ENCODE measurements around the gene FOXJ1.

The FOXJ1 gene

DNA sequence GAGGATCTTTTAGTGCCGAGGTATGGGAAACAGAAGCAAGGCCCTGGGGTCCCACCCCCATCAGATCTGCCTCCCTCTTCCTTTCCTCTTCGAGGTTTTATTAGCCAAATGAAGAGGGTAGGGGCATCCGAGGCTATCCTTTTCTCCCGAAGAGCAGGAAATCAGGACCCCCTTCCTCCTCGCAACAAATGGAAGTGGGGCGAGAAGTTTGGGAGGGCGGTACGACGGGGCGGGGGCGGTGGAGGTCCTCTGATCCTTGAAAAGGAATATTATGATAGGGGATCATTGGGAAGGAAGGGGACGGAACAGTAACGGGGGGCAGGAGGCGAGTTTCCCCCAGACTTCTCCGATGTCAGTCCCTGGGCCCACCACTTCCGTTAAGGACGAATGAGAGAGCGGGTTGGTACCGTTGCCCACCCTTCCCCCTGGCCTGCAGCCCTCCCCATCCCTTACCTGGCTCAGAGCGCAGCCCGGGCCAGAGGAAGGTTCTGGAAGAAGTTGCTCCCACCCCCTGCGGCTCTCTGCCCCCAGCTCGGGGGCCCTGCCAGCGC, 309 bp downstream of the FOXJ1 start:
- no peak for DNase-seq (ENCODE audit: low read depth, low spot score)
- H3K4me3 ChIP-seq (ENCODE audit: low read length) = peak overlapping the region; percentile 29; the same call in 1 of the 2 replicates
- peaks cover 32% of the 10 kb centered on the region for H3K27me3 ChIP-seq (ENCODE audit: control insufficient read depth, insufficient read depth, low read length)
- H3K4me1 ChIP-seq (ENCODE audit: control insufficient read depth, insufficient read depth, low read length) = peaks cover 32% of the 10 kb centered on the region
- no peaks in the 10 kb centered on the region for H3K36me3 ChIP-seq (ENCODE audit: control insufficient read depth, insufficient read depth, low read length)
- H3K9me3 ChIP-seq (ENCODE audit: control insufficient read depth, insufficient read depth, low read length) = no peaks in the 10 kb centered on the region
- WGBS (ENCODE audit: insufficient coverage, insufficient read length) = no CpG with 5 or more reads among the region's 24 CpGs
- H3K27ac ChIP-seq (ENCODE audit: low read length) = no peak overlapping the region

DNA sequence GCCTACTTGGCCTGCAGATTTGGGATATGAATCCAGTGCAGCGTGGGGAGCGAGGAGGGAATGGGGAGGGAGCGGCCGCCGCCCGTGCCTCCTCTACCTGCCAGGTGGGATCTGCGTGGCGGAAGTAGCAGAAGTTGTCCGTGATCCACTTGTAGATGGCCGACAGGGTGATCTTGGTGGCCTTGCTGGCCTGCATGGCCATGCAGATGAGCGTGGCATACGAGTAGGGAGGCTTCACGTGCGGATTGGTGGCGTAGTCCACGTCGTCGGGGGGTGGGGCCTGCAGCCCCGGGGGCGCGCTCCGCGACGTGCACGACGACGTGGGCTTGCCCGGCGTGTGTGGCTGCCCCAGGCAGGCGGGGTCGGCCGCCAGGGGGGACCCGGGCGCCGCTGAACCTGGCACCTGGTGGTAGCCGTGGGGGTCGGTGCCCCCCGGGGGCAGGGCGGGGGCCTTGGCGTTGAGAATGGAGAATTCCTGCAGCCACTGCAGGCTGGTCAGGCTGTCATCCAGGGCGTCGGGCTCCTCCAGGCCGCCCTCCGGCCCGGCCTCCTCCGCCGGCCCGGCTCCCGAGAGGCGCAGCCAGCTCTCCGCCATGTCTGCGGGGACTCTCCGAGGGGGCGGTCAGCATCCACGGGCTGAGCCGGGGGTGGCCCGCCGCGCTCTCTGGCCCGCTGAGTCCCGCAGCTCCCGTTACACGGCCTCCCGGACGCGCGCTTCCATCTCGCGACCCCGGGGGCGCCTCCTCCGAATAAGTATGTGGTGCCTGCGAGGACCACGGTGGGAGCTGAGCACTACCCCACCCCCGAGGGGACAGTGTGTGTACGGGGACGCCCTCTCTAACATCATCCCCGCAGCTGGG, 1.0 kb downstream of the FOXJ1 start:
- Histone ChIP-seq H3K27ac (ENCODE audit: low read length) (no peak overlapping the region), H3K4me1 (ENCODE audit: control insufficient read depth, insufficient read depth, low read length) (peaks cover 35% of the 10 kb centered on the region), H3K9me3 (ENCODE audit: control insufficient read depth, insufficient read depth, low read length) (no peaks in the 10 kb centered on the region), H3K27me3 (ENCODE audit: control insufficient read depth, insufficient read depth, low read length) (peaks cover 32% of the 10 kb centered on the region), H3K4me3 (ENCODE audit: low read length) (peak overlapping the region; percentile 29; the same call in 1 of the 2 replicates), H3K36me3 (ENCODE audit: control insufficient read depth, insufficient read depth, low read length) (no peaks in the 10 kb centered on the region)
- WGBS (ENCODE audit: insufficient coverage, insufficient read length) = no CpG with 5 or more reads among the region's 78 CpGs
- DNase-seq (ENCODE audit: low read depth, low spot score) = no peak

DNA sequence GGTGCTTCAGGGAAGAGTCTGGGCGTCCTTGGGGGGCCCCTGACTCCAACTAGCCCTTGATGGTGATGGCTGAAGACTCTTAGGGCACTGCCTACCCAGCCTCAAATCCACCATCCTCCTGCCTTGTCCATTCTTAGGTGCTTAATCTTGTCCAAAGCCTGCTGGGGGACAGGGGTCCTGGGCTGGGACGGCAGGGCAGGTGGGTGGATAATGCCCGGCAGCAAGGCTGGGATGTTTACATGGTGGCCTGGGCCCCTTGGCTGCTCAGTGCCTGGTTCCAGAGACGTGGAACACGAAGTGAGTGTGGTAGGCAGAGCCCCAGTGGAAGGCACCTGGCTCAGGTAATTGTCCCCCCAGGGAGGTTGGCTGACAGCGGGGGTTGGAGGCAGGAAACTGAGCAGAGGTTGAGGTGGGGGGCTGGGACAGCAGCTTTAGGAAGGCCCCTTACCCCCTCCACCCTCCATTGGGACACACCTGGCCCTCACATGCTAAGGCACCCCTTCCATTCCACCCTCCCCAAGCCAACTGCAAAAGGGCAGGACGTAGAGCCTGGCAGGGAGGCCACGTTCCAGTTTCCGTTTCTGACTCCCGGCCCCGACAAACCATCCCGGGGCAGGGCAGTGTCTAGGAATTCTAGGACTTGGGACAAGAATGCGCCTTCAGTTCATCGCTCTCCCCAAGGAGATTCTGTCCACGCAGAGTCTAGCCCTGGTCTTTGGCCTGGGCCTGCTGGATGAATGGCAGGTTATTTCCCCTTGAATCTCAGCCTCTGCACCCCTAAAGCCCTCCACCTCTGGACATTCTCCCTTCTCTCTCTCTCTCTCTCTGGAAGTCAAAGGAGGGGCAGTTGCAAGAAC, 1.9 kb downstream of the FOXJ1 start:
- DNase-seq (ENCODE audit: low read depth, low spot score) = no peak
- Histone ChIP-seq H3K36me3 (ENCODE audit: control insufficient read depth, insufficient read depth, low read length) (no peaks in the 10 kb centered on the region), H3K4me3 (ENCODE audit: low read length) (peak overlapping the region; percentile 29; the same call in 1 of the 2 replicates), H3K9me3 (ENCODE audit: control insufficient read depth, insufficient read depth, low read length) (no peaks in the 10 kb centered on the region), H3K27ac (ENCODE audit: low read length) (no peak overlapping the region), H3K4me1 (ENCODE audit: control insufficient read depth, insufficient read depth, low read length) (peaks cover 33% of the 10 kb centered on the region), H3K27me3 (ENCODE audit: control insufficient read depth, insufficient read depth, low read length) (peaks cover 32% of the 10 kb centered on the region)
- WGBS (ENCODE audit: insufficient coverage, insufficient read length) = no CpG with 5 or more reads among the region's 15 CpGs

DNA sequence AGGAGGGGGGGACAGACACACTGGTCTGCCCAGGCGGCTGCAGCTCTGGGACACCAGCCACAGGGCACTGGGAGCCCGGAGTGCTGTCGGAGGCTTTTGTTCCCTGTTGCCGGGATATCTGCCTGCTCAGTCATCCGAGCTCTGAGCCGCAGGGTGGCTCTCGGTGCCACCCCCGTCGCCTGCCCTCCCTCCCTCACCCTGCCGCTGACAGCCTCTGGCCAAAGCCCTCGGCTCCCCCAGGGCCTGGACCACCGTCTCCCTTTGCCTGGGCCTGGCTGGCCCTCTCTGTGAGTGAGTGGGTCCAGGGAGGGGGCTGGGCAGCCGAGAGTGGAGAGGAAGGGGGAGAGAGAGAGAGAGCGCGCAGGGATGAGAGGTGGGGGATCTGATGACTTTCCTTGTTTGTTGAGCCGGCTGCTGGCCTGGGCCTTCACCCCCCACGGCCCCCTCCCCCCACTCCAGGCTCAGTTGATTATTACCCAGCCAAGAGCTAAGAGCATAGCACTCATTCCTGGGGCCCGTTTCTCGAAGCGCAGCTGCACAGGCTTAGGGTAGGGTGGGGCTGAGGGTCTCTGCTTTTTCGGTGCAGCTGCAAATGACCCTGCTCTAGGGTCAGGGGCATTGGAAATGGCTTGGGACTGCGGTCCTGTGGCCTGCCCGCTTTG, 2.7 kb downstream of the FOXJ1 start:
- peaks cover 34% of the 10 kb centered on the region for H3K4me1 ChIP-seq (ENCODE audit: control insufficient read depth, insufficient read depth, low read length)
- H3K36me3 ChIP-seq (ENCODE audit: control insufficient read depth, insufficient read depth, low read length) = no peaks in the 10 kb centered on the region
- WGBS (ENCODE audit: insufficient coverage, insufficient read length) = no CpG with 5 or more reads among the region's 23 CpGs
- no peak overlapping the region for H3K27ac ChIP-seq (ENCODE audit: low read length)
- no peak for DNase-seq (ENCODE audit: low read depth, low spot score)
- no peaks in the 10 kb centered on the region for H3K9me3 ChIP-seq (ENCODE audit: control insufficient read depth, insufficient read depth, low read length)
- H3K27me3 ChIP-seq (ENCODE audit: control insufficient read depth, insufficient read depth, low read length) = peaks cover 32% of the 10 kb centered on the region
- H3K4me3 ChIP-seq (ENCODE audit: low read length) = peak overlapping the region; percentile 11; the same call in 1 of the 2 replicates

DNA sequence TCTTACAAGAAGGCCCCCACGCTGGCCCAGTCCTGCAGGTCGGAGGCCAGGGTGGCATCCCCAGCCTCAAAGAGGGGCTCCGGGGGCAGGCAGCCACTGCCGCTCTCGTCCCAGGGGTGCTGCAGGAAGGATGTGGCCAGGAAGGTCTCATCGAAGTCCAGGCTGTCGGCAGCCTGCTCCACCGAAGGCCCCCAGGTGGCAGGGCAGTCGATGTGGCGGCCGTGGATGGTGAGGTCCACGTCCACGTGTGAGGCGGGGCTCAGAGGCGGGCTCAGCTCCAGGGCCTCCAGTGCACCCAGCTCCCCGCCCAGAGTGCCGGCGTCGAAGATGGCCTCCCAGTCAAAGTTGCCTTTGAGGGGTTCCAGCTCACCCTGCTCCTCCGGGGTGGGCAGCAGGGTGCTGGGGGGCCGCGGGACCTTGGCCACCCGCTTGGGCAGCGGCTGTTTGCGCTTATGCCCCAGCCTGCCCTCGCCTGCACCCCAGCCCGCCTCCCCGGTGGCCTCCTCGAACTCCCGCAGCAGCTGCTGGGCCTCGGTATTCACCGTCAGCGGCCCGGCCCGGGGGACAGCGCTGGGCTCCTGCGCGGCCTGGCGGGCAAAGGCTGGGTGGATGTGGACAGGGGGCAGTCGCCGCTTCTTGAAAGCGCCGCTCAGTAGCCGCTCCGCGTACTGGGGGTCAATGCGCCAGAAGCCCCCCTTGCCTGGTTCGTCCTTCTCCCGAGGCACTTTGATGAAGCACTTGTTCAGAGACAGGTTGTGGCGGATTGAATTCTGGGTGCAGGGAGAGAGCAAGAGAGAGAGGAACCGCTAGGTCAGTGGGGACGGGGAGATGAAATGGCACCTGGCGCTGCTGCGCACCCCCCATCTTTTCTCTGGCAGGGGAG, 3.5 kb downstream of the FOXJ1 start:
- peaks cover 32% of the 10 kb centered on the region for H3K27me3 ChIP-seq (ENCODE audit: control insufficient read depth, insufficient read depth, low read length)
- no peak overlapping the region; the same call in 1 of the 2 replicates for H3K4me3 ChIP-seq (ENCODE audit: low read length)
- no CpG with 5 or more reads among the region's 54 CpGs for WGBS (ENCODE audit: insufficient coverage, insufficient read length)
- peaks cover 30% of the 10 kb centered on the region for H3K4me1 ChIP-seq (ENCODE audit: control insufficient read depth, insufficient read depth, low read length)
- no peak overlapping the region for H3K27ac ChIP-seq (ENCODE audit: low read length)
- no peaks in the 10 kb centered on the region for H3K9me3 ChIP-seq (ENCODE audit: control insufficient read depth, insufficient read depth, low read length)
- H3K36me3 ChIP-seq (ENCODE audit: control insufficient read depth, insufficient read depth, low read length) = no peaks in the 10 kb centered on the region
- no peak for DNase-seq (ENCODE audit: low read depth, low spot score)

DNA sequence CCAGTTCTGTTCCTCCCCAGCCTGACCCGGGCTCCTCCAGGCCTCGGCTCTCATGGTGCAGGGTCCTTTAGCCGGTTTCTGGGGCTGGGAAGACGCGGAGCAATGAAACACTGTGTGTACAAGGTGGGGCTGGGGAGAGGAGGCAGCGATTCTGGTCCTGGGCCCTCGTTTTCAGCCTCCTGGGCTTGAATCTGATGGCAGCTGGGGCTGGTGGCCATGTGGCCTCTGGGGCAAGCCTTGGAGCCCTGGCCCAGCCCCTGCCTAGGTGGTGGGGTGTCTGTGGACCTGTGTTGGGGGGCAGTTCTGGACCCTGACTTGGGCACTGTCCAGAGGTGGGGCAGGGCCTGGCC, 4.1 kb downstream of the FOXJ1 start:
- Histone ChIP-seq H3K27ac (ENCODE audit: low read length) (no peak overlapping the region), H3K27me3 (ENCODE audit: control insufficient read depth, insufficient read depth, low read length) (peaks cover 32% of the 10 kb centered on the region), H3K36me3 (ENCODE audit: control insufficient read depth, insufficient read depth, low read length) (no peaks in the 10 kb centered on the region), H3K4me3 (ENCODE audit: low read length) (no peak overlapping the region), H3K4me1 (ENCODE audit: control insufficient read depth, insufficient read depth, low read length) (peaks cover 30% of the 10 kb centered on the region), H3K9me3 (ENCODE audit: control insufficient read depth, insufficient read depth, low read length) (no peaks in the 10 kb centered on the region)
- no CpG with 5 or more reads among the region's 7 CpGs for WGBS (ENCODE audit: insufficient coverage, insufficient read length)
- DNase-seq (ENCODE audit: low read depth, low spot score) = no peak

DNA sequence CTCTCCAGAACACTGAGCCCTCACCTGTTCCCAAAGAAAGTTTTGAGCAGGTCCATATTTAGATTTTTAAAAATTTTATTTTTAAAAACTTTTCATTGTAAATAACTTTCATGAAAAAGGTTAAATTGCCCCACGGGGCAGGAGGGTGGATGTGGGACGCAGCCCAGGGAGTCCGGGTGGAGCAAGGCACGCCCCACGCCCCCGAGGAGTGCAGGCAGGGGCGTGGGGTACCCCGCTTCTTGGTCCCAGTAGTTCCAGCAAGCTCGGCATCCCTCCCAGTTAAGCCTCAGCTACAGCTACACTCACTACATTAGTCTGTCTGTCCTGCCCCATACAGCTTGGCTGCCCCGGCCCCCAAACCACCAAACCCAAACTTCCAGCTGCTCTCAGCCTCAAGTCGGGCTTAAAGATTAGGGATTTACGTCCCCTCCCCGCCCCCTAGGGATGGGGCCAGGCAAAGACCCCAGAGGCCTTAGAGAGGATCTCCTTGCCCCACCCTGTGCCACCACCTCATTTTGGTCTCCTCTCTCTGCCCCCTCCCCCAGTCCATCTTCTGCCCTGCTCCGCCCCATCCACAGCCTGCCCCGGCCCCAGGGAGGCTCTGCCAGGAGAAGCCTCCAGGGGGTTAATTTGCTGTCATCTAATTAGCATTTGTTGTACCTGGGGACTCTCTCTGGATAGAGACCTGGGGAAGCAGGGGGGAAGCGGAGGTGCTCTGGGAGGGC, 4.6 kb downstream of the FOXJ1 start:
- Histone ChIP-seq H3K27ac (ENCODE audit: low read length) (no peak overlapping the region), H3K4me1 (ENCODE audit: control insufficient read depth, insufficient read depth, low read length) (peaks cover 35% of the 10 kb centered on the region), H3K9me3 (ENCODE audit: control insufficient read depth, insufficient read depth, low read length) (no peaks in the 10 kb centered on the region), H3K4me3 (ENCODE audit: low read length) (no peak overlapping the region), H3K36me3 (ENCODE audit: control insufficient read depth, insufficient read depth, low read length) (no peaks in the 10 kb centered on the region), H3K27me3 (ENCODE audit: control insufficient read depth, insufficient read depth, low read length) (peaks cover 27% of the 10 kb centered on the region)
- DNase-seq (ENCODE audit: low read depth, low spot score) = no peak
- WGBS (ENCODE audit: insufficient coverage, insufficient read length) = no CpG with 5 or more reads among the region's 16 CpGs

DNA sequence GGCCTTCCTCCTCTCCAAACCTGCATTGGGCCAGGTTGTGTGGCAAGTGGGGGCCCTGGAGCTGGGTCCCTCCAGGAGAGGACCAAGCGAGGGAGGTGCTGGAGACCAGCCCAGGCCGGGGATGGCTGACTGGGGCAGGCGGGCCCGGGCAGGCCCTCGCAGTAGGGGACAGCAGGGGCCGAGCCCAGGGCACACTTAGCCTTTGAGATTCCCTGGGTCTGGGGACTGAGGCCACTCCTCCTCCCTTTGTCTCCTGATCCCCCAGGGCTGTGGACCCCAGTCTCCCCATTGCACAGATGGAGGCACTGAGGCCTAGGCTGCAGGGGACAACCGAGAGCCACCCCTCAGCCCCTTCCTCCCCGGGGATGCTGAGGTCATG, 5.2 kb downstream of the FOXJ1 start:
- peaks cover 27% of the 10 kb centered on the region for H3K27me3 ChIP-seq (ENCODE audit: control insufficient read depth, insufficient read depth, low read length)

More for the DNA sequence above, 5.2 kb downstream of the FOXJ1 start:
- H3K9me3 ChIP-seq (ENCODE audit: control insufficient read depth, insufficient read depth, low read length) = no peaks in the 10 kb centered on the region
- no peaks in the 10 kb centered on the region for H3K36me3 ChIP-seq (ENCODE audit: control insufficient read depth, insufficient read depth, low read length)
- no peak overlapping the region for H3K4me3 ChIP-seq (ENCODE audit: low read length)
- no peak for DNase-seq (ENCODE audit: low read depth, low spot score)
- peaks cover 39% of the 10 kb centered on the region for H3K4me1 ChIP-seq (ENCODE audit: control insufficient read depth, insufficient read depth, low read length)
- WGBS (ENCODE audit: insufficient coverage, insufficient read length) = no CpG with 5 or more reads among the region's 8 CpGs
- no peak overlapping the region for H3K27ac ChIP-seq (ENCODE audit: low read length)

All from iPS DF 6.9 (cell line).